Lung (tissue), 12 donors: ENCODE results near the gene SH3RF2. TPM values are rescaled to one million over a fixed set of nuclear protein-coding genes. Genes with fewer than 3 reads are reported as not detected.

Experiments used
- ATAC-seq: fragments of 200-7000 bp; cut with Tn5 transposase; one replicate; pipeline ENCODE4 v1.9.1; 2020; ENCODE audit warnings: moderate number of reproducible peaks; ENCODE audit not compliant: insufficient read depth, low FRiP score
- DNase-seq, 3 donors: peaks; one replicate each; pipeline ENCODE4 v3.0.0-alpha.2; 2013 to 2017
- H3K27ac ChIP-seq, 2 donors: one replicate each; pipeline ENCODE4 v1.5.1; 2013; ENCODE audit warnings: mild to moderate bottlenecking in 2 of 2, moderate library complexity in 2 of 2, control low read depth in 1 of 2, inconsistent platforms in 1 of 2, low read depth in 1 of 2, low read length in 1 of 2
- H3K27me3 ChIP-seq, 3 donors: one replicate each; pipeline ENCODE4 v1.5.1; 2013; ENCODE audit warnings: low read length in 2 of 3; ENCODE audit not compliant: control insufficient read depth in 3 of 3, insufficient read depth in 3 of 3
- H3K36me3 ChIP-seq, 4 donors: one replicate each; pipeline ENCODE4 v1.5.1; 2013; ENCODE audit warnings: low read length in 4 of 4, mild to moderate bottlenecking in 1 of 4, moderate library complexity in 1 of 4; ENCODE audit not compliant: control insufficient read depth in 4 of 4, insufficient read depth in 4 of 4
- H3K4me1 ChIP-seq, 5 donors: one replicate each; pipeline ENCODE4 v1.5.1; 2013; ENCODE audit warnings: low read length in 5 of 5, mild to moderate bottlenecking in 2 of 5, moderate library complexity in 1 of 5; ENCODE audit not compliant: control insufficient read depth in 5 of 5, insufficient read depth in 5 of 5
- H3K4me3 ChIP-seq: one replicate; pipeline ENCODE4 v1.5.1; 2013; ENCODE audit warnings: mild to moderate bottlenecking, control low read depth, moderate library complexity
- H3K9ac ChIP-seq, 2 donors: one replicate each; pipeline ENCODE4 v1.5.1; 2013; ENCODE audit warnings: low read length in 2 of 2, control low read depth in 1 of 2; ENCODE audit not compliant: insufficient read depth in 1 of 2
- H3K9me3 ChIP-seq, 4 donors: one replicate each; pipeline ENCODE4 v1.5.1; 2013; ENCODE audit warnings: low read length in 3 of 4, mild to moderate bottlenecking in 1 of 4, moderate library complexity in 1 of 4; ENCODE audit not compliant: control insufficient read depth in 4 of 4, insufficient read depth in 3 of 4
- WGBS, 2 donors: extraction: QIAGEN DNeasy Blood & Tissue Kit; methylation state at CpG; one replicate each; pipeline ENCODE4 v1.1.7; 2013; 5-methylcytosine and 5-hydroxymethylcytosine counted together
- polyA plus RNA-seq, 2 donors: library from polyadenylated mRNA; stranded (reverse); fragments of 200-250 nt; gene quantifications; one replicate each; pipeline ENCODE4 v1.2.1, GENCODE V29; 2013
- total RNA-seq, 2 donors: library from RNA; depleted of rRNA in 1 of 2; stranded (reverse); fragments of >200 nt in 1 of 2; gene quantifications; one replicate each; pipeline ENCODE4 v1.2.1, GENCODE V29; 2014 to 2021
- TF ChIP-seq, protein P1 (sequence below): IDR thresholded peaks from 2 replicates; pipeline ENCODE4 v1.5.1; 2012; ENCODE audit warnings: mild to moderate bottlenecking; ENCODE audit errors: control extremely low read depth, extremely low read depth
- donor health status: control.
- donor health status: control.
- donor health status: Bipolar disorder and iron deficiency.
- donor health status: healthy.
- donor health status: DM: yes; HTN: yes; CAD: no.

SH3RF2 gene
- total and polyA plus RNA-seq, 4 donors, result 1.3 to 14.3 (median 5.0) TPM

DNA sequence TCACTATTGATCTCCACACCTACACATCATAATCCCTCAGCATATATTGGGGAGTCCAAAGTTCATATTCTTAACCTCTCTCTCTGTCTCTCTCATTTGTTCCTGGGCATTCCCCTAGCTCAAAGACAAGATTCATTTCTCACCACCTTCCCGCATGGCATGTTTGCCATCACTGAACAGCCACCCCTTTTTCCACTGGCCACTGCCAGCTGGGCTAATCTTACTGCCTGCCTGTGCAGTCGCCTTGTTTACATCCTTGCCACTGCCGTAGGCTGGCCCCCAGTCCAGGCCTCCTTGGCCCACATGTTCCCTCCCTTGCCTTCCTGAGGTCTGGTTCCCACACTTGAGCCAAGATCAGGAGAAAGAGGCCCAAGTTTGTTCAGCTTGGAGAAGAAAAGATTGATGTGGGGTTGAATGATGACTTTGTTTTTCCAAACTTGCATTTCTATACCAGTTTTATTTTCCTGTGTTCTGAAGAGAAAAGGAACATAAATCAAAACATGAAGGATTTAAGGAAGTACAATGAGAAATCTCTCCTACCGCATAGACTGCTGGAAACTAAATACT lies 88.8 kb downstream of the SH3RF2 start:
- no peaks in the 10 kb centered on the region for H3K36me3 ChIP-seq
- no peak for DNase-seq
- ATAC-seq, result no peak

DNA sequence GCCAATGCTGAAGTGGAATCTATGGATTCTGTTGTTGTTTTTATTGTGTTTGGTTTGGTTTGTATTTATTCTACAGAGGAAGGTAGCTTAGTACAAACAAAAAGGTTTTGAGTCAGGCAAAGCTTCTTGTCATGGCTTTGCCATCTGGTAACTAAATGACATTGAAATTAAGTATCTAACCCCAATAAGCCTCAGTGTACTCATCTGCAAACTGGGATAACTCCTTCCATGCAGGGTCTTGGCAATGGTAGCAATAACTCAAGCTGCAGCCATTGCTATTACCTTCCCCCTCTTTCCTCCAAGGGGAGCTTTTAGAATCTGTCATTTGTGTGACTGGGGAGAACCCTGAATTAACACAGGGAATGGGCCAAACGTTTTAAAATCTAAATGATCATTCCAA lies 89.3 kb downstream of the SH3RF2 start:
- H3K4me3 ChIP-seq, result no peak overlapping the region
- no peaks in the 10 kb centered on the region for H3K27me3 ChIP-seq
- 43 to 67% methylated on average over 1 of the region's 1 CpG for WGBS, 2 donors

More for the DNA sequence above, 88.8 kb downstream of the SH3RF2 start:
- Histone ChIP-seq H3K9me3 (no peaks in the 10 kb centered on the region), H3K27ac (no peak overlapping the region), H3K4me1 (no peaks in the 10 kb centered on the region), H3K4me3 (no peak overlapping the region), H3K27me3 (no peaks in the 10 kb centered on the region), H3K9ac (no peak overlapping the region)
- WGBS, 2 donors, result 54 to 63% methylated on average over 4 of the region's 4 CpGs
- TF ChIP-seq, protein P1, sequence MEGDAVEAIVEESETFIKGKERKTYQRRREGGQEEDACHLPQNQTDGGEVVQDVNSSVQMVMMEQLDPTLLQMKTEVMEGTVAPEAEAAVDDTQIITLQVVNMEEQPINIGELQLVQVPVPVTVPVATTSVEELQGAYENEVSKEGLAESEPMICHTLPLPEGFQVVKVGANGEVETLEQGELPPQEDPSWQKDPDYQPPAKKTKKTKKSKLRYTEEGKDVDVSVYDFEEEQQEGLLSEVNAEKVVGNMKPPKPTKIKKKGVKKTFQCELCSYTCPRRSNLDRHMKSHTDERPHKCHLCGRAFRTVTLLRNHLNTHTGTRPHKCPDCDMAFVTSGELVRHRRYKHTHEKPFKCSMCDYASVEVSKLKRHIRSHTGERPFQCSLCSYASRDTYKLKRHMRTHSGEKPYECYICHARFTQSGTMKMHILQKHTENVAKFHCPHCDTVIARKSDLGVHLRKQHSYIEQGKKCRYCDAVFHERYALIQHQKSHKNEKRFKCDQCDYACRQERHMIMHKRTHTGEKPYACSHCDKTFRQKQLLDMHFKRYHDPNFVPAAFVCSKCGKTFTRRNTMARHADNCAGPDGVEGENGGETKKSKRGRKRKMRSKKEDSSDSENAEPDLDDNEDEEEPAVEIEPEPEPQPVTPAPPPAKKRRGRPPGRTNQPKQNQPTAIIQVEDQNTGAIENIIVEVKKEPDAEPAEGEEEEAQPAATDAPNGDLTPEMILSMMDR, result no peak

DNA sequence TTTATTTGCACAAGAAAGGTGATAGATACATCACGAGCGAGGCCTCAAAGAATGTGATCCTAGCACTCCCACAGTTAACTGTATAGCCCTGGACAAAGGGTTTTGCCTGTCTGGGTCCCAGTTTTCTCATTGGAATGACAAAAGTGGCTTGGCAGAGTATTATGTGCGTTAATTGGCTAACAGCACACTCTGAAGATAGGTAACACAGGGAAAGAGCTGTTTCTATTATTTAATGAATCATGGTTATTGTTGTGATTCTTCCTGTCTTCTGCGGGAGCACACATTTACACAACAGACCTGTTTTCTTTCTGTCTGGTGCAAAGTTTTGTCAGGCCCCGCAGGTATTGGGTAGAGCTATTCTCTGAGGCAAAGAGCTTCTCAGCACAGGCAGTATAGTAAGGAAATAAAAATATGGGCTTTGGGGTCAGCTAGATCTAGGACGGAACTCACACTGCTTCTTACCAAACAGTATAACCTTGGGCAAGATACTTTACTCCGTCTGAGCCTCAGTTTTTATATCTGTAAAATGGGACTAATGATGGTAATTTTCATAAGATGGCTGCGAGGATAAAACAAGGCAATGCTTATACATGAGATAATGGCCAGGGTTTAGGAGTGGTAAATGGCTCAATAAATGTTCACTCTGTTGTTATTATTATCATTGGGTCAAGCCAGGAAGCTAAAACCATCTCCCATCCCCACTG lies 90.1 kb downstream of the SH3RF2 start:
- 78 to 87% methylated on average over 8 of the region's 8 CpGs for WGBS, 2 donors
- ATAC-seq, result no peak
- H3K4me3 ChIP-seq, result no peak overlapping the region
- DNase-seq, result no peak
- no peaks in the 10 kb centered on the region for H3K9me3 ChIP-seq
- TF ChIP-seq, protein P1, result no peak
- no peak overlapping the region for H3K9ac ChIP-seq
- no peaks in the 10 kb centered on the region for H3K4me1 ChIP-seq
- no peaks in the 10 kb centered on the region for H3K27me3 ChIP-seq
- H3K27ac ChIP-seq, result no peak overlapping the region
- no peaks in the 10 kb centered on the region for H3K36me3 ChIP-seq

More for the DNA sequence above, 89.3 kb downstream of the SH3RF2 start:
- Histone ChIP-seq H3K4me1 (no peaks in the 10 kb centered on the region), H3K9me3 (no peaks in the 10 kb centered on the region), H3K27ac (no peak overlapping the region), H3K36me3 (no peaks in the 10 kb centered on the region), H3K9ac (no peak overlapping the region)
- no peak for DNase-seq
- no peak for ATAC-seq
- TF ChIP-seq, protein P1, result no peak

DNA sequence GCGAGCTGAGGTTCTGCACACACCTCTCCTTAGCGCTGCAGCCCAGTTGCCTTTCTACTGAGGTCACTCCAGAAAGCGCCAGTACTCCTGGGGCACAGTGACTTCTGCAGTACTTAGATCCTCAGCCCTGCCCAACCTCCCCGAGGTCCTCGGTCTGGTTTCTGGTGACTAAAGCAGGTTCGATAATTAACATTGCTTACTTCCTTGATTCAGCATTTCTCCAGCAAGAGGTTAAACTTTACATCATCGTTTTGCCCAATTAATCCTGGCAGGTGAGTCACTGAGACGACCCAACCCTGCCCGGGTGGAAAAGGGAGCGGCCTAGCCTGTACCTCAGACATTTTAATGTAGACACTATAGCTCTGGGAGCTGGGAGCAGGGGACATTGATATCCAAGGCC lies 91.4 kb downstream of the SH3RF2 start:
- H3K9ac ChIP-seq, result no peak overlapping the region
- H3K9me3 ChIP-seq, result no peaks in the 10 kb centered on the region
- no peak overlapping the region for H3K27ac ChIP-seq
- no peak for DNase-seq
- TF ChIP-seq, protein P1, result no peak
- H3K4me1 ChIP-seq, result peaks cover 0 to 2% (median 0%) of the 10 kb centered on the region in 5 donors
- no peak overlapping the region for H3K4me3 ChIP-seq
- ATAC-seq, result no peak
- H3K27me3 ChIP-seq, result no peaks in the 10 kb centered on the region
- no peaks in the 10 kb centered on the region for H3K36me3 ChIP-seq
- WGBS, 2 donors, result 80 to 84% methylated on average over 10 of the region's 10 CpGs
